ENCODE data around the gene POP7.
"Not testable (repeated sequence)": the region's sequence is repeated elsewhere in the genome, so short reads cannot be mapped to it uniquely, and the experiment has no call there.

Gene POP7

DNA sequence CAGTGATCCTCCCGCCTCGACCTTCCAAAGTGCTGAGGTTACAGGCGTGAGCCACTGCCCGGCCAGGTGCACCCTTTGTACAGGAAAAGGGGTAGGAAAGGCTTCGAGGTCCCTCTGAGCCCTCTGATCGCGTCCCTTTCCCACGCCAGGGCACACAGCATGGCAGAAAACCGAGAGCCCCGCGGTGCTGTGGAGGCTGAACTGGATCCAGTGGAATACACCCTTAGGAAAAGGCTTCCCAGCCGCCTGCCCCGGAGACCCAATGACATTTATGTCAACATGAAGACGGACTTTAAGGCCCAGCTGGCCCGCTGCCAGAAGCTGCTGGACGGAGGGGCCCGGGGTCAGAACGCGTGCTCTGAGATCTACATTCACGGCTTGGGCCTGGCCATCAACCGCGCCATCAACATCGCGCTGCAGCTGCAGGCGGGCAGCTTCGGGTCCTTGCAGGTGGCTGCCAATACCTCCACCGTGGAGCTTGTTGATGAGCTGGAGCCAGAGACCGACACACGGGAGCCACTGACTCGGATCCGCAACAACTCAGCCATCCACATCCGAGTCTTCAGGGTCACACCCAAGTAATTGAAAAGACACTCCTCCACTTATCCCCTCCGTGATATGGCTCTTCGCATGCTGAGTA lies 871 bp downstream of the POP7 start:
- no peak for ATAC-seq (ENCODE audit: low read depth)
- H3K4me1 ChIP-seq (ENCODE audit: insufficient read depth, poor library complexity, severe bottlenecking), result no peaks in the 10 kb centered on the region
- H3K27ac ChIP-seq (ENCODE audit: poor library complexity, severe bottlenecking), result peak overlapping the region; percentile 59

DNA sequence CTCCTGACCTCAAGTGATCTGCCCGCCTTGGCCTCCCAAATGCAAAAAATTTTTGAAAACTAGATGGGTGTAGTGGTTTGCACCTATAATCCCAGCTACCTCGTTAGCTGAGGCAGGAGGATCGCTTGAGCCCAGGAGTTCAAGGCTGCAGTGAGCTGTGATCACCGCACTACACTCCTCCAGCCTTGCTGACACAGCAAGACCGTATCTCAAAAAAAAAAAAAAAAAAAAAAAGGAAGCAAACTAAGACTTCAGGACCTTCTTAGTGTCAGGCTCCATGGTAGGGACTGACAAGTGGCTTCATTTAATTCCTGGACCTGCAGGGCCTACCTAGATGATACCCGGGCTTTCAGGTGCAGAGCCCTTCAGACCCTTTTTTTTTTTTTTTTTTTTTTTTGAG lies 2.5 kb downstream of the POP7 start:
- Histone ChIP-seq H3K27ac (ENCODE audit: poor library complexity, severe bottlenecking) (no peak overlapping the region), H3K9me3 (ENCODE audit: severe bottlenecking) (no peaks in the 10 kb centered on the region), H3K36me3 (ENCODE audit: low read depth) (peaks cover 12% of the 10 kb centered on the region), H3K4me1 (ENCODE audit: insufficient read depth, poor library complexity, severe bottlenecking) (no peaks in the 10 kb centered on the region), H3K27me3 (ENCODE audit: insufficient read depth, poor library complexity, severe bottlenecking) (no peaks in the 10 kb centered on the region), H3K4me3 (ENCODE audit: severe bottlenecking) (no peak overlapping the region)
- DNase-seq (ENCODE audit: low spot score) (no peak), ATAC-seq (ENCODE audit: low read depth) (no peak)
- TF ChIP-seq, protein P1, sequence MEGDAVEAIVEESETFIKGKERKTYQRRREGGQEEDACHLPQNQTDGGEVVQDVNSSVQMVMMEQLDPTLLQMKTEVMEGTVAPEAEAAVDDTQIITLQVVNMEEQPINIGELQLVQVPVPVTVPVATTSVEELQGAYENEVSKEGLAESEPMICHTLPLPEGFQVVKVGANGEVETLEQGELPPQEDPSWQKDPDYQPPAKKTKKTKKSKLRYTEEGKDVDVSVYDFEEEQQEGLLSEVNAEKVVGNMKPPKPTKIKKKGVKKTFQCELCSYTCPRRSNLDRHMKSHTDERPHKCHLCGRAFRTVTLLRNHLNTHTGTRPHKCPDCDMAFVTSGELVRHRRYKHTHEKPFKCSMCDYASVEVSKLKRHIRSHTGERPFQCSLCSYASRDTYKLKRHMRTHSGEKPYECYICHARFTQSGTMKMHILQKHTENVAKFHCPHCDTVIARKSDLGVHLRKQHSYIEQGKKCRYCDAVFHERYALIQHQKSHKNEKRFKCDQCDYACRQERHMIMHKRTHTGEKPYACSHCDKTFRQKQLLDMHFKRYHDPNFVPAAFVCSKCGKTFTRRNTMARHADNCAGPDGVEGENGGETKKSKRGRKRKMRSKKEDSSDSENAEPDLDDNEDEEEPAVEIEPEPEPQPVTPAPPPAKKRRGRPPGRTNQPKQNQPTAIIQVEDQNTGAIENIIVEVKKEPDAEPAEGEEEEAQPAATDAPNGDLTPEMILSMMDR (IDR thresholded peaks at IDR 0.05; ENCODE audit: poor library complexity, severe bottlenecking), result no peak

More for the DNA sequence above, 871 bp downstream of the POP7 start:
- no peaks in the 10 kb centered on the region for H3K27me3 ChIP-seq (ENCODE audit: insufficient read depth, poor library complexity, severe bottlenecking)
- peaks cover 12% of the 10 kb centered on the region for H3K36me3 ChIP-seq (ENCODE audit: low read depth)
- DNase-seq (ENCODE audit: low spot score), result no peak
- peak overlapping the region; percentile 94 for H3K4me3 ChIP-seq (ENCODE audit: severe bottlenecking)
- H3K9me3 ChIP-seq (ENCODE audit: severe bottlenecking), result no peaks in the 10 kb centered on the region
- TF ChIP-seq, protein P1 (IDR thresholded peaks at IDR 0.05; ENCODE audit: poor library complexity, severe bottlenecking), result no peak

DNA sequence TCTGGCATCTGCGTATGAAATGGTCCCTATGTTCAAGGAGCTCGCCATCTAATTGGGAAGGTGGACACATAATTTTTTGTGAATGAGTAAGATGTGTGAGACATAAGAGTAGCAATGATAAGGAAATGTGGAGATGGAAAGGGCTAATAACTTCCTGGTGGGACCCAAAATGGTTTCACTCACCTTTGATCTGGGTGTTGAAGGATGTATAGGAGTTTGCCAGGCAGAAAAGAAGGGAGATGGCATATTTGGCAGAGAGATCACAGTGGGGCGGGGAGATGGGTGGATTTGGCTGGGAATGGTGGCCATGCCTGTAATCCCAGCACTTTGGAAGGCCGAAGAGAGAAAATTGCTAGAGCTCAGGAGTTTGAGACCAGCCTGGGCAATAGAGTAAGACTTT lies 4.5 kb downstream of the POP7 start:
- no peaks in the 10 kb centered on the region for H3K4me1 ChIP-seq (ENCODE audit: insufficient read depth, poor library complexity, severe bottlenecking)
- no peak overlapping the region for H3K4me3 ChIP-seq (ENCODE audit: severe bottlenecking)
- DNase-seq (ENCODE audit: low spot score) (no peak), ATAC-seq (ENCODE audit: low read depth) (no peak)
- no peak overlapping the region for H3K27ac ChIP-seq (ENCODE audit: poor library complexity, severe bottlenecking)
- H3K36me3 ChIP-seq (ENCODE audit: low read depth), result peaks cover 12% of the 10 kb centered on the region
- no peaks in the 10 kb centered on the region for H3K27me3 ChIP-seq (ENCODE audit: insufficient read depth, poor library complexity, severe bottlenecking)
- TF ChIP-seq, protein P1 (IDR thresholded peaks at IDR 0.05; ENCODE audit: poor library complexity, severe bottlenecking), result no peak
- no peaks in the 10 kb centered on the region for H3K9me3 ChIP-seq (ENCODE audit: severe bottlenecking)

DNA sequence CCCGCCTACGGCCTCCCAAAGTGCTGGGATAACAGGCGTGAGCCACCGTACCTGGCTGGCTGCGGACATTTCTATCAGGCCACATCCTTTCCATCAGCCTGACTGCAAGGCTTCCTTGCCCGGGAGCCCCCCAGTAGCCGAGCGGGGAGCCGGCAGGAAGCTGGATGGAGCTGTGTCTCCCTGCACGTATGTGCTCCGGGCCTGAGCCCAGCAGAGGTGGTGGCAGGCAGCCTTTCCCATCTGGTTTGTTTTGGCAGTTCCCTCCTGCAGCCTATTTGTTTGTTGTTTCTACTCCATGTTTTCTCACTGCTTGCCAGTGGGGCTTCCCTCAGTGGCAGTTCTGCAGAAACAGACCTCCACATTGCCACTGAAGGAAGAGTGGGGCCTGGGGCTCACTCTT lies 5.4 kb downstream of the POP7 start:
- H3K4me1 ChIP-seq (ENCODE audit: insufficient read depth, poor library complexity, severe bottlenecking), result no peaks in the 10 kb centered on the region
- no peaks in the 10 kb centered on the region for H3K9me3 ChIP-seq (ENCODE audit: severe bottlenecking)
- peaks cover 12% of the 10 kb centered on the region for H3K36me3 ChIP-seq (ENCODE audit: low read depth)
- H3K27ac ChIP-seq (ENCODE audit: poor library complexity, severe bottlenecking), result no peak overlapping the region
- TF ChIP-seq, protein P1 (IDR thresholded peaks at IDR 0.05; ENCODE audit: poor library complexity, severe bottlenecking), result no peak
- no peak overlapping the region for H3K4me3 ChIP-seq (ENCODE audit: severe bottlenecking)
- H3K27me3 ChIP-seq (ENCODE audit: insufficient read depth, poor library complexity, severe bottlenecking), result no peaks in the 10 kb centered on the region
- DNase-seq (ENCODE audit: low spot score), result no peak
- ATAC-seq (ENCODE audit: low read depth), result no peak

DNA sequence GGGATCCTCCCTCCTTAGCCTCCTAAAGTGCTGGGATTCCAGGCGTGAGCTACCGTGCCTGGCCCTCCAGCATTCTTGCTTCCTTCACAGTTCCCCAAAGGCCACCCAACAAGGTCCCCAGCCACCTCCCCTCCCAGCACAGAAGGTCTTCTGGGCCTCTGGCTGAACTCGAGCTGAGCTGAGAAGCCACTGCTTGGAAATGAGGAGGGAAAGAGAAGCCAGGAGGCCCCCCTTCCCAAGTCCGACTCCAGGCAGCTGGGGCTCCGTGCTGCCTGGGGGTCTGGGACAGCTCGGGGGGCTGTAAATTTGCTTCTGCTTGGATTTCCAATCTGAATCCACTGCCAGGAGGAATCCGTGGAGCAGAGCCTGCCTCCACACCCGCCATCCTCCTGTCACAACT lies 8.8 kb downstream of the POP7 start:
- Histone ChIP-seq H3K36me3 (ENCODE audit: low read depth) (no peaks in the 10 kb centered on the region), H3K9me3 (ENCODE audit: severe bottlenecking) (no peaks in the 10 kb centered on the region), H3K4me1 (ENCODE audit: insufficient read depth, poor library complexity, severe bottlenecking) (no peaks in the 10 kb centered on the region), H3K27me3 (ENCODE audit: insufficient read depth, poor library complexity, severe bottlenecking) (peaks cover 5% of the 10 kb centered on the region), H3K4me3 (ENCODE audit: severe bottlenecking) (no peak overlapping the region), H3K27ac (ENCODE audit: poor library complexity, severe bottlenecking) (no peak overlapping the region)
- TF ChIP-seq, protein P1 (IDR thresholded peaks at IDR 0.05; ENCODE audit: poor library complexity, severe bottlenecking), result no peak
- DNase-seq (ENCODE audit: low spot score) (no peak), ATAC-seq (ENCODE audit: low read depth) (no peak)

DNA sequence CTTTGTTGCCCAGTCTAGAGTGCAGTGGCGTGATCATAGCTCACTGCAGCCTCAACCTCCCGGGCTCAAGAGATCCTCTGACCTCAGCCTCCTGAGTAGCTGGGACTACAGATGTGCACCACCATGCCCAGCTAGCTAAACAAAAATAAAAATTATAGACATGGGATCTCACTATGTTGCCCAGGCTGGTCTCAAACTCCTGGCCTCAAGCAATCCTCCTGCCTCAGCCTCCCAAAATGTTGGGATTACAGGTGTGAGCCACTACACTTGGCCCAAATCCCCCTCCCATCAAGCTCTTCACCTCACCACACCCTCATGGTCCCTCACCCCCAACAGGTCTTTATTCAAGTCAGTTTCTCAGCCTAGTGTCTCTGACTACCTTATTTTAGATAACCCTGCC lies 11.2 kb downstream of the POP7 start:
- H3K27ac ChIP-seq (ENCODE audit: poor library complexity, severe bottlenecking); ATAC-seq (ENCODE audit: low read depth); H3K9me3 ChIP-seq (ENCODE audit: severe bottlenecking); H3K36me3 ChIP-seq (ENCODE audit: low read depth); DNase-seq (ENCODE audit: low spot score); H3K4me1 ChIP-seq (ENCODE audit: insufficient read depth, poor library complexity, severe bottlenecking); H3K4me3 ChIP-seq (ENCODE audit: severe bottlenecking): not testable (repeated sequence)
- H3K27me3 ChIP-seq (ENCODE audit: insufficient read depth, poor library complexity, severe bottlenecking), result peaks cover 20% of the 10 kb centered on the region
